Activated T-cell treated with anti-CD3 and anti-CD28 coated beads, Interleukin-2, amount 50 U/mL, for 4 hours (primary cell): ENCODE data around the gene ZFYVE27. TPM values are rescaled to one million over a fixed set of nuclear protein-coding genes. Genes with fewer than 3 reads are reported as not detected.
"Not testable (repeated sequence)": the region's sequence is repeated elsewhere in the genome, so short reads cannot be mapped to it uniquely, and the experiment has no call there.

ENCODE experiments used
- ATAC-seq, 2 donors: fragments of 200-7000 bp; cut with Tn5 transposase; one replicate each; pipeline ENCODE4 v1.10.0; 2021
- DNase-seq: peaks from one replicate; pipeline ENCODE4 v3.0.0-alpha.2; 2020
- H3K27me3 Mint-ChIP-seq: one replicate; pipeline ENCODE4 v1.8.0; 2021; ENCODE audit warnings: low read depth, mixed read lengths
- H3K36me3 Mint-ChIP-seq: one replicate; pipeline ENCODE4 v1.8.0; 2022; ENCODE audit warnings: mixed read lengths; ENCODE audit not compliant: insufficient read depth
- H3K4me1 Mint-ChIP-seq: one replicate; pipeline ENCODE4 v1.8.0; 2021; ENCODE audit warnings: low read depth, mixed read lengths
- H3K4me3 Mint-ChIP-seq: one replicate; pipeline ENCODE4 v1.8.0; 2021; ENCODE audit warnings: mild to moderate bottlenecking, moderate library complexity, mixed read lengths
- H3K9me3 Mint-ChIP-seq: one replicate; pipeline ENCODE4 v1.8.0; 2021; ENCODE audit warnings: mixed read lengths
- total RNA-seq, 3 donors: library from RNA; stranded (reverse); gene quantifications; one replicate each; pipeline ENCODE4 v1.2.1, GENCODE V29; 2021

The ZFYVE27 gene, protein sequence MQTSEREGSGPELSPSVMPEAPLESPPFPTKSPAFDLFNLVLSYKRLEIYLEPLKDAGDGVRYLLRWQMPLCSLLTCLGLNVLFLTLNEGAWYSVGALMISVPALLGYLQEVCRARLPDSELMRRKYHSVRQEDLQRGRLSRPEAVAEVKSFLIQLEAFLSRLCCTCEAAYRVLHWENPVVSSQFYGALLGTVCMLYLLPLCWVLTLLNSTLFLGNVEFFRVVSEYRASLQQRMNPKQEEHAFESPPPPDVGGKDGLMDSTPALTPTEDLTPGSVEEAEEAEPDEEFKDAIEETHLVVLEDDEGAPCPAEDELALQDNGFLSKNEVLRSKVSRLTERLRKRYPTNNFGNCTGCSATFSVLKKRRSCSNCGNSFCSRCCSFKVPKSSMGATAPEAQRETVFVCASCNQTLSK
- total RNA-seq, result 10 to 100 TPM; 27.1 to 27.6 (median 27.1) TPM

DNA sequence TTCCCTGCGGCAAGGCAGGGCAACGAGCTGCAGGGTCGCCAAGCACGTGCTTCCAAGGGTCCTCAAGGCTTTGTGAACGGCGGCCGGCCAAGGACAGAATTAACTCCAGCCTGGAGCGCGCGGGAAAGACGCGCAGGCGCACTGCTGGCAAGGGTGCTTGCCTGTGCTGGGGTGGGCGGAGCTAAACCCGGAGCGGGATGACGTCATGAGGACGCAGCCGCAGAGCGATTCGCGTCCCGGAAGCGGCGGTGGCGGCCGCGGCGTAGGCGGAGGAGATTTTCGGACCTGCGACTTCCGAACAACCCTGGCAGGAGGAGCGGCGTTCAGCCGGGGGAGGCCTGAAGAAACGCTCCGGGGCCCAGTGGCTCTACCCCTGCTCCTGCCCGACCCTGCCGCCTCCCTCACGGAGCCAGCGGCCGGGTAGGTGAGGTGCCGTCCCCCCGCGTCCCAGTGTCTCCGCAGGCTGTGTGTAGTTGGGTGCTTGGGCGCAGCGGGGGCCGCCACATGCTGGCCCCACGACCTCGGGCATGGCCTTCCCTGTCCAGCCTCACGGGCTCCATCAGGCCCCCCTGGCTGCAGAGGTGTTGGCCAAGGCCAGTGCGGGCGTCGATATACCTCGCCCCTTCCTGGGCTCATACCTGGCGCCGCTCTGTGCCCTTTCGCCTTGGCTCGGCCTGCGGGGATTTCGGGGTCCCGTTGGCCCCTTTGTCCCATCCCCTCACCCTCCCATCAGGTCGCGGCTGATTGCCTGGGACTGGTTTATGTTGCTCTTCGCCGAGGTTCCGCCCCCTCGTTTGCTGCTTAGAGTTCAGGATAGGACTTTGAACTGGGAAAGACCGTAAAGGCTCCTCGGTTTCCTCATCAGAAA is at the start of gene ZFYVE27:
ZFYVE27 (plus strand) TSS at position 227 of the 868 bp plus-strand sequence. CDS start 1,350 bp downstream, outside the sequence.
- ATAC-seq (peak; percentile 85 to 93), DNase-seq (peak; percentile 95)
- Mint-ChIP-seq H3K36me3 (peaks cover 22% of the 10 kb centered on the region), H3K27me3 (no peaks in the 10 kb centered on the region), H3K9me3 (no peaks in the 10 kb centered on the region), H3K4me1 (peaks cover 49% of the 10 kb centered on the region), H3K4me3 (peak within 1 kb of the TSS; percentile 95)

DNA sequence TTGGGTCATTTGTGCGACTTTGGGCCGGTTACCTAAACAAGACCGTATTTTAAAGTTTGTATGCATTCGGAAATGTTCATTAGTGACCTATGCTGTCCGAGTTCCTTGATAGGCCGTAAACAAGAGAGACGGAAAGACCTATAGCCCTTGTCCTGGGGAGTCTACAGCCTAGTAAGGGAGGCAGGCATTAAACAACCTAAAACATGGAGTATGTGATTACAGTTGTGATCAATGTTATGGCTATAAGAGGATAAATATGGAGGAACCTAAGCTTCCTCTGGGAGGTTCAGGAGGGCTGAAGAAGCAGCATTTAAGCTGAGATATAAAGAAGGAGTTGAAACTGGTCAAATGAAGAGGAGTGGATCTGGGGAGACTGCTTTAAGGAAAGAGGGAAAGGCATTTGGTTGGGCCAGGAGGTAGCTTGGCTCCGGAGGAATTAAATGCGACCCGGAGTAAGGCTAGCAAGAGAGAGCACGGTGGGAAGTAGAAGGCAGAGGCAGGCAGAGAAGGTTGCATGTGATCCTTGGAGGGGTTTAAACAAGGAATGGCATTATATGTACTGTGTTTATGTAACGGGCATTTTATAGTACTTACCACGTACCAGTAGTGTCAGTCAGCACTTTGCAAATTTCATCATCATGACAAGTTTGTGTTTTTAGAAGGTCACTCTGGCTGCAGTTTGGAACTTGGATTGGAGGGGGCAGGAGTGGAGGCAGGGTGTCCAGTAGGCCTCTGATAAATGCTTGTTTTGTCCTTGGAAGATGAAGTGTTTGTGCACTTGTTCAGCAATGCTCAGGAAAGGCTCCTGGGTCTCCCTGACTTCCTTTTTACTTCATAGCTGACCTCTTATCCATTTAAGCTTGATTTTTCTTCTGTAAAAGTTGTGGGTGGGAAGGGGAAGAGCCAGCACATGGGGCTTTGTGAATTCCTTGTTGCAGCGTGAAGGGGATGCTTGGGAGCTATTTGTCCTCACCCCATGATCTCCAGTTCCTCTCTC is 48.8 kb upstream of the ZFYVE27 start:
- peaks cover 9% of the 10 kb centered on the region for H3K4me1 Mint-ChIP-seq
- peak overlapping the region; percentile 80 for H3K4me3 Mint-ChIP-seq
- H3K9me3 Mint-ChIP-seq, result no peaks in the 10 kb centered on the region
- no peak for DNase-seq
- H3K27me3 Mint-ChIP-seq, result no peaks in the 10 kb centered on the region
- H3K36me3 Mint-ChIP-seq, result no peaks in the 10 kb centered on the region
- no peak for ATAC-seq

DNA sequence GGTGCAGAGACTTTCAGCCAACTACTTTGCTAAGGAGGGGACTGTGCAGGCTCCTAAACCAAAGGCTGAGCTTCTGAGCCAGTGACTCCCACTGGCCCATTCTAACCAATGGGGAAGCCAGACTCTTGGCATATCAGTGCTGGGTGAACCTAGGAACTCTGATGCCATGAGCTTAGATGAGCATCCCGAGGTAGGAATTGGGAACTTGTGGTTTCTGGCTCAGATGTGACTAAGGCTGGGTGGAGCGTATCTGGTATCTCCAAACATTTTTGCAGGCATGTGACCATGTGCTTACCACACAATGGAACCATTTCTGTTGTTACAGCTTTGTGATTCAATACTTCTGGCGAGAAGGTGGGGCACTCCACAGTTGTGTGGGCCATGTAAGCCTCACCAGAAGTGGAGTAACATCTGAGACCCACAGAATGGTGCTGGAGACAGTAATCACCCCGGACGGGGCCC is 47.3 kb upstream of the ZFYVE27 start:
- no peak for ATAC-seq
- DNase-seq, result no peak
- Mint-ChIP-seq H3K36me3 (no peaks in the 10 kb centered on the region), H3K4me3 (no peak overlapping the region), H3K4me1 (peaks cover 9% of the 10 kb centered on the region), H3K9me3 (no peaks in the 10 kb centered on the region), H3K27me3 (no peaks in the 10 kb centered on the region)

DNA sequence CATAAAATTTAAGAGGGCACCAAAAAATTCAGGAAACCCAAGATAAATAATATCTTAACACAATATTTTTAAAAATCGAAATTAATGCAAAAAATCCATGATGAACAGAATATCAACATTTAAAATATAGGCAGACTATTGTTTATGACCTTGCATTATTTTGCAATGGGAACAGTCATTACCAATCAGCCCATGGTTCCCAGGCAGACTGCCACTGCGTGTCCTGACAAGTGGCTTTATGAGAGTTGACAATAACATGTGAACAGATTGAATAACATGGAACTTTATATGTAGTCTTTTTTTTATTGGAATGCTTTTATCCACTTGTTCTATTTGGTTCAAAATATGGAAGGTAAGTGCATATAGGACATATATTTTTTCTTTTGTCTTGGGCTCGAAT is 46.8 kb upstream of the ZFYVE27 start:
- H3K36me3 Mint-ChIP-seq, result no peaks in the 10 kb centered on the region
- ATAC-seq, result no peak
- H3K9me3 Mint-ChIP-seq, result no peaks in the 10 kb centered on the region
- DNase-seq, result no peak
- H3K27me3 Mint-ChIP-seq, result no peaks in the 10 kb centered on the region
- no peak overlapping the region for H3K4me3 Mint-ChIP-seq
- H3K4me1 Mint-ChIP-seq, result peaks cover 9% of the 10 kb centered on the region

DNA sequence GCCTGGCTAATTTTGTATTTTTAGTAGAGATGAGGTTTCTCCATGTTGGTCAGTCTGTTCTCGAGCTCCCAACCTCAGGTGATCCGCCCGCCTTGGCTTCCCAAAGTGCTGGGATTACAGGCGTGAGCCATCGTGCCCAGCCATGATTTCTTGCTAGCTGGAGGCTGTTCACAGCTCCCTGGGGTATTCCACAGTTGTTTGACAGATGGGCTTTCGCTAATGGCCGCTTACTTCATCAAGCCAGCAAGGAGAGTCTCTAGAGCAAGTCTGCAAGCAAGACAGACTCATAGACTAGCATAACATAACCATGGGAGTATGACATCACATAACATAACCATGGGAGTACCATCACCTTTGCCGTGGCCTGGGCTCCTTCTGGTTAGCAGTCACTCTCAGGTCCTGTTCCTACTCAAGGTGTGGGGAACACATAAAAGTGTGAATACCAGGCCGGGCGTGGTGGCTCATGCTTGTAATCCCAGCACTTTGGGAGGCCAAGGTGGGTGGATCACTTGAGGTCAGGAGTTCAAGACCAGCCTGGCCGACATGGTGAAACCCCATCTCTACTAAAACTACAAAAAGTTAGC is 38.8 kb upstream of the ZFYVE27 start:
- not testable (repeated sequence) for H3K9me3 Mint-ChIP-seq, H3K27me3 Mint-ChIP-seq, H3K4me3 Mint-ChIP-seq, DNase-seq, H3K4me1 Mint-ChIP-seq, H3K36me3 Mint-ChIP-seq, ATAC-seq

DNA sequence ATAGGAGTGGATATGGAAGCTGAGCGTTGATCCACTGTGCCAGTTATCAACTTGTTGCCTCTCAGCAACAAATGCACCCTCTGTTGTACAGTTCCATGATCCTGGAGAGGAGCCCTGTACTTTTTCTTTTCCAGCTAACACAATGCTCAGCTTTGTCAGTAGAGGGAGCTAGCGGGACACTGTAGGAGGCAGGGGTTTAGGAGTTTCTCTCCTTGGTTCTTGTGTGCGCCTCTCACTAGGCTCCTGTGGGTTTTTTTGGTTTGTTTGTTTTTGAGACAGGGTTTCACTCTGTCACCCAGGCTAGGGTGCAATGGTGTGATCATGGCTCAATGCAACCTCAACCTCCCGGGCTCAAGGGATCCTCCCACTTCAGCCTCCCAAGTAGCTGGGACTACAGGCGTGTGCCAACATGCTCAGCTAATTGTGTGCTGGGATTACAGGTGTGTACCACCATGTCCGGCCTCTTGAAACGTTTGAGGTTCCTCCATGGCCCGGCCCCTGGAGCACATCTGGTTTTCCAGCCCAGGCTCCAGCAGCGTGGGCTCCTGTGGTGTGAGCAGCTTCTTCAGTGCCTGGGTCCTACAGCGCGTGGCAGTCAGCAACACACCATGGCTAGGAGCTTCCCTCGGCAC is 35.4 kb upstream of the ZFYVE27 start:
- H3K9me3 Mint-ChIP-seq, result no peaks in the 10 kb centered on the region
- DNase-seq, result peak; percentile 26
- no peaks in the 10 kb centered on the region for H3K36me3 Mint-ChIP-seq
- ATAC-seq, result peak; percentile 91 to 97
- no peaks in the 10 kb centered on the region for H3K4me1 Mint-ChIP-seq
- H3K4me3 Mint-ChIP-seq, result no peak overlapping the region
- peaks cover 5% of the 10 kb centered on the region for H3K27me3 Mint-ChIP-seq

DNA sequence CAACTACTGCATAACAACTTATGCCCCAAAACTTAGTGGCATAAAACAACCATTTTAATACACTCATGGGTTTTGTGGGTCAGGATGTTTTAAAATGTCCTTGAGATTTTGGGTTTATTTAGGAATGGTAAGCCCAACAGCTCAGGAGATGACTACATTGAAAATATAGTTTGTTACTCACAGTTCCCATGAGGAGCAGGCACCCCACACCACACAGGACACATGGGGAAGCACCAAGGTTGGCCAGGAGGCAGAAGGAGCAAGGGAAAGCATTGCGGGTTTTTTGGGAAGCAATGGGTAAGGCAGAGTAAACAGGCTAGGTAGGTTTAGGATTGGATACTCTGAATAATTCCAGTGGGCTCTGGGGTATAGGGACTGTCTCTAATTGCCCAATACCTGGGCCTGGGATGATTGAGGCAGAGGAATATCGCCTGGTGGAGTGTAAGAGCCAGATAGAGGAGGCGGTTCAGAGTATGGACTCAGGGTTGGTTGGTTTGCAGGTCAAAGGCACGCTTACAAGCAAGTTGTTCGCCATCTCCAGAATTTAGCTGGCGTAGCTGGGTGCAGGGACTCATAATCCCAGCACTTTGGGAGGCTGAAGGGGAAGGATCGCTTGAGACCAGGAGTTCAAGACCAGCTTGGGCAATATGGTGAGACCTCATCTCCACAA is 33.4 kb upstream of the ZFYVE27 start:
- Mint-ChIP-seq H3K27me3 (peaks cover 7% of the 10 kb centered on the region), H3K9me3 (no peaks in the 10 kb centered on the region), H3K4me1 (no peaks in the 10 kb centered on the region), H3K36me3 (no peaks in the 10 kb centered on the region), H3K4me3 (no peak overlapping the region)
- DNase-seq (no peak), ATAC-seq (no peak)

DNA sequence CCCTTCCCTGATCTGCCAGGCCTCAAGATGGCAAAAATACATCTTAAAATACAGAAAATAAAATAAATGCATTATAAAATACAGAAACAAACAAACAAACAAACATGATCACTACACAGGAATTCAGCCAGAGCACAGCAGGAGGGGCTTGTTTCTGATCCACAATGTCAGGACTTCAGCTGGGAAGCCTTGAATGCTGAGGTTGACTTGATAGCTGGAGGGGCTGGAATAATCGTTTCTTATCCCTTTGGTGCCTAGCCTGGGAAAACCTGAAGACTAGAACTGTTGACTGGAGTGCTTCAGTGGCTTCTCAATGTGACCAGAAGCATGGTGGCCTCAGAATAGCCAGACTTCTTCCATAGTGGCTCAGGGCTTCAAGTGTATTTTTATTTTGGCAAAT is 32.6 kb upstream of the ZFYVE27 start:
- ATAC-seq (no peak), DNase-seq (no peak)
- no peaks in the 10 kb centered on the region for H3K9me3 Mint-ChIP-seq
- peaks cover 14% of the 10 kb centered on the region for H3K27me3 Mint-ChIP-seq
- H3K36me3 Mint-ChIP-seq, result no peaks in the 10 kb centered on the region
- H3K4me3 Mint-ChIP-seq, result no peak overlapping the region
- H3K4me1 Mint-ChIP-seq, result no peaks in the 10 kb centered on the region

DNA sequence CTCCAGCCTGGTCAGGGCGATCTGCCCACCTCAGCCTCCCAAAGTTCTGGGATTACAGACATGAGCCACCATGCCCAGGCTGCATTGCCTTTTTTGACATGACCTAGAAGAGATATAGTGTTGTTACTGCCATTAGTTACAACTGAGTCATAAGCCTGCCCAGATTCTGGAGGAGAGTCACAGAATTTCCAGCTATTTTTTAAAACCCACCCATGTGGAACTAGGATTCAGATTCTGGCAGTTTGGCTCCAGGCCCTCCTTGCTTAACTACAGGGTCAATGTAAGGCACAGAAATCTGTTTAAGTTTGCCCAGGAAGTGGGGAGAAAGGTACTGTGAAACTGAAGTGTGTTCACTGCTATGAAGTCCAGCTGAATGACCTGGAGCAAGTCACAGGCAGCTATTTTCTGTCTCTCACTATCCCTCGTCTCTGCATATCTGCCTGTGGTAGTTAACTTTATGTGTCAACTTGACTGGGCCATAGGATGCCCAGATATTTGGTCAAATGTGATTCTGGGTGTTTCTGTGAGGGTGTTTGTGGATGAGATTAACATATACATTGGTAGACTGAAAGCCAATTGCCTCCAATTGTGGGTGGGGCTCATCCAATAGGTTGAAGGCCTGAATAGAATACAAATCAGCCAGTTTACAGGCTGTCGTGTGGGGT is 31.8 kb upstream of the ZFYVE27 start:
- no peak for DNase-seq
- Mint-ChIP-seq H3K4me1 (no peaks in the 10 kb centered on the region), H3K9me3 (no peaks in the 10 kb centered on the region), H3K36me3 (no peaks in the 10 kb centered on the region), H3K4me3 (no peak overlapping the region), H3K27me3 (peaks cover 19% of the 10 kb centered on the region)
- ATAC-seq, result no peak

DNA sequence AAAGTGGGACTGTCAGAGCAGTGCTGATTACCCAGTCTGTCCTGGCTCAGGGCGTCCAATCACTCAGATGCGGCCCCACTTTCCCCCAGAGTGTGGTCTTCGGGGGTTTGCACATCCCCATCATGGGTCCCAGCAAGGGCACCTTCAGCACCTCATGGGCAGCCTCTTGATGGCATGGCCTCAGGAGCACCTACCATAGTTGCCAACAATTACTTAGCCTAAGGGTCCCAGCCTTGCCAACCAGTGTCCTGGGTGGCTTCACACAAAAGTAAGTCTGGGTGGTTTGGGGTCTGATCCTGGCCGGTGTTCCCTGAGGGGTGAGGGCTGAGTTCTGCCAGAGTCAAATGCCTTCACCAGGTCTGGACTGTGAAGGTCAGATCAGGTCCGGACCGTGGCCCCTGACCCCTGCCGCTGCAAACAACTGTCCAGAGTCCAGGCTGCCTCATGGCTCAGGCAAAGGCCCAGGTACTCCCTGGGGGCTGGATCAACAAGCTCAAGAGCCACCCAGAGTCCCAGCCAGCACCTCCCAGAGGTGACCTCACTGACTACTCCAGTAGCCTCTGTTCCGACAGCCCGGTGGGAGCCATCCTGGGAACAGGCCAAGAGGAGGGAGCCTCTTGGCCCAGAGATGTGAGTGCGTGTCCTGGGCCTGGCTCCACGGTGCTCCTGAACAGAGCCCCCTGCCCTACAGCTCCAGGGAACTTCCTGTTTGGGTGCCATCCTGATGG is 29.6 kb upstream of the ZFYVE27 start:
- no peaks in the 10 kb centered on the region for H3K9me3 Mint-ChIP-seq
- ATAC-seq, result no peak
- H3K4me1 Mint-ChIP-seq, result peaks cover 3% of the 10 kb centered on the region
- H3K27me3 Mint-ChIP-seq, result peaks cover 25% of the 10 kb centered on the region
- no peaks in the 10 kb centered on the region for H3K36me3 Mint-ChIP-seq
- no peak for DNase-seq
- no peak overlapping the region for H3K4me3 Mint-ChIP-seq

DNA sequence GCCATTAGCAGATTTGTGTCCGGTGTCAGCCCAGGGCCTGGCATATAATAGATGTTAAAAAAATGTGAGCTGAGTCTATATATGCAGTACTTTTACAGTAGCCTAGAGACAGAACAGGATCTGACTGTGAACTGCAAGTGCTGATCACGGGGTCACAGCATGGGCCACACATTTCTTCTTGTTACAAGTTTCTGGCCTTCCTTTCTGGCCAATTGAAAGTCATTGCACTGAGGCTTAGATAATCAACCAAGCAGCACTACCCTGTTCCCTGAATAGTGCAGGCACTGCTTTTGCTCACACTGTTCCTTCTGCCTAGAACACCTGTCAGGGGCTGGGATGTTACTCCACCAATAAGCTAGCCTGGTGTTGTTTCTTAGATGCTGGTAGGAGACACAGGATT is 28.8 kb upstream of the ZFYVE27 start:
- Mint-ChIP-seq H3K9me3 (no peaks in the 10 kb centered on the region), H3K36me3 (no peaks in the 10 kb centered on the region), H3K4me1 (peaks cover 7% of the 10 kb centered on the region), H3K4me3 (no peak overlapping the region), H3K27me3 (peaks cover 27% of the 10 kb centered on the region)
- DNase-seq, result no peak
- ATAC-seq, result no peak
